OCI-LY1 (cell line): ENCODE measurements around the gene MOAP1.

Experiments
- H2AFZ ChIP-seq: fragments of 200-600 bp; sonication (generic), shearing (Covaris generic); 2 replicates; pipeline ENCODE4 v1.6.0; 2014; ENCODE audit warnings: antibody characterized with exemption, mild to moderate bottlenecking, low read length
- H3F3A ChIP-seq: fragments of 200-600 bp; sonication (generic), shearing (Covaris generic); 2 replicates; pipeline ENCODE4 v1.6.0; 2014; ENCODE audit warnings: mild to moderate bottlenecking, antibody characterized with exemption, low read length, moderate library complexity; ENCODE audit not compliant: insufficient read depth
- H3K27ac ChIP-seq: fragments of 200-600 bp; sonication (generic); 2 replicates; pipeline ENCODE4 v1.5.1; 2014; ENCODE audit warnings: low read length, mixed run types, mild to moderate bottlenecking, low read depth; ENCODE audit not compliant: poor library complexity, severe bottlenecking
- H3K27me3 ChIP-seq: fragments of 200-600 bp; sonication (generic); 2 replicates; pipeline ENCODE4 v1.6.0; 2014; ENCODE audit warnings: antibody characterized with exemption, mild to moderate bottlenecking, low read length, moderate library complexity; ENCODE audit not compliant: insufficient read depth
- H3K36me3 ChIP-seq: fragments of 200-600 bp; sonication (generic); 2 replicates; pipeline ENCODE4 v1.6.1; 2014; ENCODE audit warnings: mild to moderate bottlenecking, antibody characterized with exemption, low read length, moderate library complexity, mixed read lengths; ENCODE audit not compliant: insufficient read depth
- H3K4me1 ChIP-seq: fragments of 200-600 bp; sonication (generic); 2 replicates; pipeline ENCODE4 v1.5.1; 2014; ENCODE audit warnings: mild to moderate bottlenecking, low read length, moderate library complexity; ENCODE audit not compliant: insufficient read depth, severe bottlenecking
- H3K4me2 ChIP-seq: fragments of 200-600 bp; sonication (generic), shearing (Covaris generic); 2 replicates; pipeline ENCODE4 v1.6.1; 2014; ENCODE audit warnings: low read length
- H3K4me3 ChIP-seq: fragments of 200-600 bp; sonication (generic); 2 replicates; pipeline ENCODE4 v1.5.1; 2014; ENCODE audit warnings: low read length, low read depth, mild to moderate bottlenecking, mixed read lengths; ENCODE audit not compliant: poor library complexity, severe bottlenecking
- H3K79me2 ChIP-seq: fragments of 200-600 bp; shearing (Covaris generic); 2 replicates; pipeline ENCODE4 v1.6.1; 2016; ENCODE audit warnings: mixed run types, low read length, mixed read lengths; ENCODE audit not compliant: insufficient read depth
- H3K9ac ChIP-seq: fragments of 200-600 bp; sonication (generic), shearing (Covaris generic); 2 replicates; pipeline ENCODE4 v1.6.1; 2014; ENCODE audit warnings: mild to moderate bottlenecking, low read length, mixed read lengths
- H3K9me2 ChIP-seq: fragments of 200-600 bp; sonication (generic), shearing (Covaris generic); 2 replicates; pipeline ENCODE4 v1.6.1; 2014; ENCODE audit warnings: low read depth, mild to moderate bottlenecking, low read length, mixed read lengths
- H3K9me3 ChIP-seq: fragments of 200-600 bp; shearing (Covaris generic); 2 replicates; pipeline ENCODE4 v1.6.1; 2014; ENCODE audit warnings: low read length, mixed read lengths
- H4K20me1 ChIP-seq: fragments of 200-600 bp; sonication (generic), shearing (Covaris generic); 2 replicates; pipeline ENCODE4 v1.6.0; 2016; ENCODE audit warnings: mild to moderate bottlenecking, low read length; ENCODE audit not compliant: insufficient read depth
- CTCF ChIP-seq: fragments of 200-600 bp; sonication (generic), shearing (Covaris generic); IDR thresholded peaks from 2 replicates; pipeline ENCODE4 v1.5.1; 2017; ENCODE audit warnings: mild to moderate bottlenecking, antibody characterized with exemption, low read length, moderate library complexity, mixed read lengths
- EZH2 ChIP-seq: fragments of 200-600 bp; sonication (generic), shearing (Covaris generic); IDR thresholded peaks from 2 replicates; pipeline ENCODE4 v1.8.0; 2017; ENCODE audit warnings: borderline replicate concordance, mixed run types, mild to moderate bottlenecking, antibody characterized with exemption, low read length, moderate library complexity, mixed read lengths

Gene MOAP1

GRCh38 chr14:93186466-93186865 lies 1.8 kb upstream of the MOAP1 start:
- H3K79me2 ChIP-seq: peaks cover 10% of the 10 kb centered on the region
- no peak overlapping the region for H3K27ac ChIP-seq

GRCh38 chr14:93185349-93185720 lies 638 bp upstream of the MOAP1 start:
- H3K9ac ChIP-seq: peak overlapping the region; percentile 72
- no peaks in the 10 kb centered on the region for H3F3A ChIP-seq
- peaks cover 40% of the 10 kb centered on the region for H3K36me3 ChIP-seq
- peaks cover 10% of the 10 kb centered on the region for H3K79me2 ChIP-seq
- no peaks in the 10 kb centered on the region for H3K9me2 ChIP-seq
- H4K20me1 ChIP-seq: no peaks in the 10 kb centered on the region
- TF ChIP-seq CTCF: no peak
- TF ChIP-seq EZH2: no peak
- peak overlapping the region; percentile 79 for H3K4me2 ChIP-seq
- peak overlapping the region; percentile 47 for H3K27ac ChIP-seq
- H2AFZ ChIP-seq: no peak overlapping the region
- H3K4me1 ChIP-seq: peaks cover 26% of the 10 kb centered on the region
- no peaks in the 10 kb centered on the region for H3K27me3 ChIP-seq
- H3K4me3 ChIP-seq: peak overlapping the region; percentile 96
- no peaks in the 10 kb centered on the region for H3K9me3 ChIP-seq

More at GRCh38 chr14:93186466-93186865, 1.8 kb upstream of the MOAP1 start:
- Histone ChIP-seq H3K4me2 (peak overlapping the region; percentile 35; the same call in 1 of the 2 replicates), H3K9ac (peak overlapping the region; percentile 26; the same call in 1 of the 2 replicates), H3K9me3 (no peaks in the 10 kb centered on the region), H3K4me1 (peaks cover 26% of the 10 kb centered on the region), H3F3A (no peaks in the 10 kb centered on the region), H2AFZ (no peak overlapping the region), H3K36me3 (peaks cover 39% of the 10 kb centered on the region), H3K4me3 (peak overlapping the region; percentile 96), H4K20me1 (no peaks in the 10 kb centered on the region), H3K9me2 (no peaks in the 10 kb centered on the region), H3K27me3 (no peaks in the 10 kb centered on the region)
- TF ChIP-seq CTCF: no peak
- no peak for TF ChIP-seq EZH2

GRCh38 chr14:93183596-93184317 lies 940 bp downstream of the MOAP1 start:
- H4K20me1 ChIP-seq: no peaks in the 10 kb centered on the region
- no peaks in the 10 kb centered on the region for H3K9me2 ChIP-seq
- TF ChIP-seq EZH2 (no peak), CTCF (no peak)
- peak overlapping the region; percentile 95 for H3K4me2 ChIP-seq
- no peaks in the 10 kb centered on the region for H3F3A ChIP-seq
- peak overlapping the region; percentile 96 for H3K4me3 ChIP-seq
- H3K9ac ChIP-seq: peak overlapping the region; percentile 96
- peaks cover 33% of the 10 kb centered on the region for H3K36me3 ChIP-seq
- H3K79me2 ChIP-seq: peaks cover 10% of the 10 kb centered on the region
- H3K9me3 ChIP-seq: no peaks in the 10 kb centered on the region
- H2AFZ ChIP-seq: no peak overlapping the region
- H3K27me3 ChIP-seq: no peaks in the 10 kb centered on the region
- H3K4me1 ChIP-seq: peaks cover 26% of the 10 kb centered on the region
- peak overlapping the region; percentile 27 for H3K27ac ChIP-seq
